HG03095 (cell line): ENCODE measurements around the gene FAF2.
"Not testable (repeated sequence)": the region's sequence is repeated elsewhere in the genome, so short reads cannot be mapped to it uniquely, and the experiment has no call there.

Experiments
- ATAC-seq: cut with Tn5 transposase; IDR thresholded peaks from one replicate; pipeline ENCODE4 v1.9.1; 2021; ENCODE audit warnings: moderate library complexity; ENCODE audit not compliant: unreplicated experiment

FAF2 gene, protein sequence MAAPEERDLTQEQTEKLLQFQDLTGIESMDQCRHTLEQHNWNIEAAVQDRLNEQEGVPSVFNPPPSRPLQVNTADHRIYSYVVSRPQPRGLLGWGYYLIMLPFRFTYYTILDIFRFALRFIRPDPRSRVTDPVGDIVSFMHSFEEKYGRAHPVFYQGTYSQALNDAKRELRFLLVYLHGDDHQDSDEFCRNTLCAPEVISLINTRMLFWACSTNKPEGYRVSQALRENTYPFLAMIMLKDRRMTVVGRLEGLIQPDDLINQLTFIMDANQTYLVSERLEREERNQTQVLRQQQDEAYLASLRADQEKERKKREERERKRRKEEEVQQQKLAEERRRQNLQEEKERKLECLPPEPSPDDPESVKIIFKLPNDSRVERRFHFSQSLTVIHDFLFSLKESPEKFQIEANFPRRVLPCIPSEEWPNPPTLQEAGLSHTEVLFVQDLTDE

DNA sequence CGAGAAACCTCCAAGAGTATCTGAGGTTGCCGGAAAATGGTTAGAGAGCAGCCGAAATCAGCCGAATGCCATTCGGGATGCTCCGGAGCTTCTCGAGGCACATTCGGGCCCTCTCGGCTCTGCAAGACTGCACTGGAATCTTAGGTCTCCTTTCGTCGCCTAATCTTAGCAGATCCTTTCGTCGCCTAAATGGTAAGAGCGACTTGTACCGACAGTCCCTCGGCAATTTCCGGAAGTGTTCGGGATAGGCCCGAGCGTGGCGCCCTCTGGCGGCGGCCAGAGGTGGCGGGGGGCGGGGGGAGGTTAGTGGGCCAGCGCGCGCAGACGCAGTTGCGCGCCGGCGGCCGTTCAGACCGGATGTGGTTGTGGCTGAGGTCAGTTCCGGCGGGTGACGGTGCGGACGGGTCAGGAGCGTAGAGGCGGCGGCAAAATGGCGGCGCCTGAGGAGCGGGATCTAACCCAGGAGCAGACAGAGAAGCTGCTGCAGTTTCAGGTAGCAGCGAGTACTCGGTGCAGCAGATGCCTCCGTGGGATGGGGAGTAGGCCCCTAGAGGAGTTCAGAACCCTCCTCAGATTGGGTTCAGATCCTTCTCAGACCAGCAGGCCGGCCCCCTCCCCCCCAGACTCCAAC is at the start of gene FAF2:
TSS of gene FAF2 (plus strand) at position 408 of the 631 bp plus-strand sequence. CDS start at position 431, 23 bp downstream.
- peak; percentile 91 for ATAC-seq

DNA sequence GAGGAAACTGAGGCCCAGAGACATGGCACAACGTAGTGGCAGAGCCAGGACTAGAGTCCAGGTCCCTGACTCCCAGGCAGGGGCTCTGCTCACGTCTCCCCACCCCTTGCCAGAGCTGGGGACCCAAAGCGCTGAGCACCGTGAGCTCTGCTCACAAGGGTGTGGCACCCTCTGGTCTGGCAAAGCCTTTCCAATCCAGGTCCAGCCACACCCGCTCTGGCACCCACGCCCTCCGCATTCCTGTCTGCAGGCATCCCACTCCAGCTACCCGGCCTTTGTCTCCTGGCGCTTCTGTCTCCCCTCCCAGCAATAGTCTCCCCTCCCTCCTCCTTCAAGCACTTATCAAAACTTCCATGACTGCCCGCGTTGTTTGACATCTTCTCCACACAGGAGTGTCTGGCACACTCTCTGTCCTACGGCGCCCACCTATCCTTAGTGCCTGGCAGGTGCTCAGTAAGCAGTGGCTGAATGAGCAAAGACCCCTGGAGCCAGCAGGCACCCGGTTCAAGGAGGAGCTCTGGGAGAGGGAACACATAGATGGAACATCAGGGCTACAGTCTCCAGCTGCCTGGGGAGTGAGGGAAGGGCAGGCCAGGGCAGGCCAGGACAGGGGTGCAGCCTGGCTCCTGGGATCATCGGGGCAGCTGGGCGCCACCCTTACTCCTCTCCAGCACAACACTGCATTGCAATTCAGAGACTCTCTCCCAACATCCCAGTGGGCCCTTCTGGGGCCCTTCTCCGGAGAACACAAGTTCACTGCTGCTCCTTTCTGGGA is 47.6 kb upstream of the FAF2 start:
- no peak for ATAC-seq

DNA sequence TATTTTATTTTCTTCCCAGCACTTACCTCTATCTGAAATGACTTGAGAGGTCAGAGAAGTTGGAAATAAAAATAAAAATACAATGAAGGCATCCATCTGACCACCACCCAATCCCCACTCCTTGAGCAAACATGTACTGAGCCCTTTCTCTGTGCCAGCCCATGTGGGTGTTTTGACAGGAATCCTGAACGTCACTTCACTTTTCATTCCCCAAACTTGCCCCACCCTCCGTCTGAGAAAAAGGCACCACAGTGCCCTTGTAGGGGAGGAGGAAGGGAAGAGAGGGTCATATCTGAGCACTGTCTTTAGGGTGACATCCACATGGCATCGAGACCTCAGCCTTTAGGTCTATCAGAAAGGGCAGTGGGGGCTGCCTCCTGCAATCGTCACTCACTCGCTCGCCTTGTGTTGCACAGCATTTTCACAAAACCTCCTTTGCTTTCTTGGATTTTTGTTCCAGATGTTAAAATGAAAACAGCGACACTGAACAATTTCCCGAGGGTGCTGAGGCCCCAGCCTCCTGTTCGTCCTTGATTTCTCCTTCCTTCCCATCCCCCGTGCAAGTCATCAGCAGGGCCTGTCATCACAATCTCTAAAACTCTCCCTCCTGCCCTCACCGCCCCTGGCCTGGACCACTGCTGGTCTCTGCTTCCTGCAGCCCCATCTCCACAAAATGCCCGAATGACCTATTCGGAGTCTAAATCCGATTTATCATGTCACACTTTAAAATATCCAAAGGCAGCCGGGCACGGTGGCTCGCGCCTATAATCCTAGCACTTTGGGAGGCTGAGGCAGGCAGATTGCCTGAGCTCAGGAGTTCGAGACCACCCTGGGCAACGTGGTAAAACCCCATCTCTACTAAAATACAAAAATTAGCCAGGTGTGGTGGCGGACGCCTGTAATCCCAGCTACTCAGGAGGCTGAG is 46.6 kb upstream of the FAF2 start:
- no peak for ATAC-seq

DNA sequence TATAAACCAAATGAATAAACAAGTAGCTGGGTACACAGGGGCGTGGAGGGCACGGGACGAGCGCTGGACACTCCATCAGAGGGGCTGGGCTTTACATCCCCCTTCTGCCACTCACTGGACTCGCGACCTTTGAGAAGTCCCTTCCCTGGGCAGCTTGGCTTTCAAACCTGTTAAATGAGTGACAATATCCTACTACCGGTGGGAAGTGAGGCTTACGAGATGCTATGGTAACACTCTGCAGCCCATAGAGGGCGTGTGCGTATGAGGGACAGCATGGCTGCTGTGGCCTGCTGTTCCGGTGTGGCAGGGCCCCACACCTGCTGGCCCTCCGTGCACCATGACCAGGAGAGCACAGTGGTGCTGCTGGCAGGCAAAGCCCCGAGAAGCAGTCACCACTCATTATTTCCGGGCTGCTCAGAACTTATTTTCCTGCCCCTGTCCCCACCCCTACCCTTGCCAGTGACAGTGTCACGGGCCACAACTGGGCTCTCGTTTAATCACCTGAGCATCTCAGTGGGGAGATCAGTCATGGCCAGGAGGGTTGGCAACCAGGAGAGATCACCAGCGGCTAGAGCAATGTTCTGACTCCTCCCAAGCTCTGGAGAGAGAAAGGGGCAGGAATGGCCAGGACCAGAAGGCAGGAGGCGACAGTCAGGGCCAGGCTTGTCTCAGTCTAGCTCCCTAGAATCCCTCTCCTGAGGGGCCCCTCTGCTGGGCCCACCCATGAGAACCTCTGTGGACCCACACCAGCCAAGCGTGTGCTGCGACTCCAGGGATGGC is 42.3 kb upstream of the FAF2 start:
- ATAC-seq = no peak

DNA sequence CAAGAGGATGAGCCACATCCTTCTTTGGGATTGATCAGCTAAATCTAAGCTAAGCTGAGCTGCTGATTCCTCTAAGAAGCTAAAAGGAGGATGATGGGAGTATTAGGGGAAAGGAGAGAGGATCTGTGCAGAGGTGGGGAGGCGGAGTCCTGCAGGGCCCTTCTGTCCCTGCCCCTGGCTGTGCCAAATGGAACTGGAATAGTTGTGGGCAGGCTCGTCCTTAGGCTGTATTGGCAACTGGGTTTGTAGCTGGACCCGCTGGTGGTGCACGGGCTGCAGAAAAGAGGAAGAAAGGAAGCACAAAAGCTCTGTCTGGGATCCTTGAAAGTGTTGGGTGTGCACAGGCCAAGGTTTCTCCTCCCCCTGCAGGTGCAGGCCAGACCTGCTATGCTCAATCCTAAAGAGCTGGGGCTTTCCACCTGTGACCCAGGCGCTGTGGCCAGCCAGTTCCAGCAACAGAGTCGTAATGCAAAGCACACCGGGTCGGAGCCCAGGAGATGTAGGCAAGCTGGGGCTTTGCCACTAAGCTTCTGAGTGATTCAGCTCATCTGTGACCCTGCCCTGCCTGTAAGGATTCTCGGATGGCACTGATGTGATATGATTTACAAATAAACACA is 41.6 kb upstream of the FAF2 start:
- ATAC-seq = no peak

DNA sequence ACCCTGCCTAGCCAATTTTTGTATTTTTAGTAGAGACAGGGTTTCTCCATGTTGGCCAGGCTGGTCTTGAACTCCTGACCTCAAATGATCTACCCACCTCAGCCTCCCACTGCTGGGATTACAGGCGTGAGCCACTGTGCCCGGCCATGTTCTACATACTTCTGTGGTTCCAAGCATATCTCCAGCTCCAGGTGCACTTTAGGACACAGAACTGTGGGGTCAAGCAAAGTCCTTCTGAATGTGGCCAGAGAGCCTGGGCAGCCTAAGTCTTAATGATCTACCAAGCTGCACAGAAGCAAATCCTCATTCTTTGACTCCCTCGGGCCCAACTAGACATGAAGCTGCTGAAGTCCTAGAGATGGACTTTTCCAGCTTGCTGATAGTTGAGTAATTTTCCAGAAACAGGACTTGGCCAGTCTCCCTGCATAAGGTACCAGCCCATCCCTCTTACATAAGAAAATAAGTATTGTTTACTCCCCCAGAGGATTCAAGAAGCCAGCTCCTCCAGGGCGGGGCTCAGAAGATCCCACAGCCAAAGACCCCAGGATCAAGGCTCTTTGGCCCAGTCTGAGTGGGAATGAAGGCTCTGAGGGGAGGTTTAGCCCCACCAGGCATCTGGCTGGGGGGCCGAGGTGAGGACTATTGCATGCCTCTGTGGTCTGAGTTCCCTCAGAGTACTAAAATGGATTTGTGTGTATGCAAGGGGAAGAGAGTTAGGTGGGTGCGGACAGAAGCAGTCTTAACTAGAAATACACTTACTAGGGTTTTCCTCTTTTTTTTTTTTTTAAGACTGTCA is 40.5 kb upstream of the FAF2 start:
- no peak for ATAC-seq

DNA sequence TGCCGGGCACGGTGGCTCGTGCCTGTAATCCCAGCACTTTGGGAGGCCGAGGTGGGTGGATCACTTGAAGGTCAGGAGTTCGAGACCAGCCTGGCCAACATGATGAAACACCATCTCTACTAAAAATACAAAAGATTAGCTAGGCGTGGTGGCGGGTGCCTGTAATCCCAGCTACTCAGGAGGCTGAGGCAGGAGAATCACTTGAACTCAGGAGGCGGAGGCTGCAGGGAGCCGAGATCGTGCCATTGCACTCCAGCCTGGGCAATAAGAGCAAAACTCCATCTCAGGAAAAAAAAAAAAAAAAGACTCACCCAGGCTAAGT is 40.0 kb upstream of the FAF2 start:
- ATAC-seq = not testable (repeated sequence)

DNA sequence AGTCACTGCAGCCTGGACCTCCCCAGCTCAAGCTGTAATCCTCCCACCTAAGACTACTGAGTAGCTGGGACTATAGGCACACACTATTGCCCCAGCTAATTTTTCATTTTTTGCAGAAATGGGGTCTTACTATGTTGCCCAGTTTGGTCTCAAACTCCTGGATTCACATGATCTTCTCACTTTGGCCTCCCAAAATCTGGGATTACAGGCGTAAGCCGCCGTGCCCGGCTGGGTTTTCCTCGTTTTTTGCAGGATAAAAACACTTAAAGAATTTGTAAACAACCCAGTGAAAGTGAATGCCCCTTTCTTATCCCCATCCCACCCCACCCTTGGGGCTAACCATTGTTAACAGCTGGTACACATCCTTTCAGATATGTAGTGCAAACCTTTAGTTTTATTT is 39.6 kb upstream of the FAF2 start:
- no peak for ATAC-seq

DNA sequence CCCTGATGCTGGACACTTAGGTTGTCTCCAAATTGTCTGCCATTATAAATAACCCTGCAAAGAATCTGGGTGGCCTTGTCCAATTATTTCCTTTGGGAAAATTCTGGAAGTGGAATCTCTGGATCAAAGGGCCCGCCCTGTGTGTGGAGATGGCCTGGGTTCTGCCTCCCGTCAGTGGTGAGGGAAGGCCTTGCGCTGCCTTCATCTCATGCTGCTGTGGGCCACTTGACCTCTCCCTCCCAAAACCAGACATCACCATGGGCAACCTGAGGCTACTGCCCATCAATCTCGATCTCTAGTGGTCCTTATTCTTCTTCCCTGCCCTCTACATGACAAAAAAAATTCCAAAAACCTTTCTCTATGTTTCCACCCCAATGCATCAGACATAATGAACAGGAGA is 38.4 kb upstream of the FAF2 start:
- ATAC-seq = no peak

DNA sequence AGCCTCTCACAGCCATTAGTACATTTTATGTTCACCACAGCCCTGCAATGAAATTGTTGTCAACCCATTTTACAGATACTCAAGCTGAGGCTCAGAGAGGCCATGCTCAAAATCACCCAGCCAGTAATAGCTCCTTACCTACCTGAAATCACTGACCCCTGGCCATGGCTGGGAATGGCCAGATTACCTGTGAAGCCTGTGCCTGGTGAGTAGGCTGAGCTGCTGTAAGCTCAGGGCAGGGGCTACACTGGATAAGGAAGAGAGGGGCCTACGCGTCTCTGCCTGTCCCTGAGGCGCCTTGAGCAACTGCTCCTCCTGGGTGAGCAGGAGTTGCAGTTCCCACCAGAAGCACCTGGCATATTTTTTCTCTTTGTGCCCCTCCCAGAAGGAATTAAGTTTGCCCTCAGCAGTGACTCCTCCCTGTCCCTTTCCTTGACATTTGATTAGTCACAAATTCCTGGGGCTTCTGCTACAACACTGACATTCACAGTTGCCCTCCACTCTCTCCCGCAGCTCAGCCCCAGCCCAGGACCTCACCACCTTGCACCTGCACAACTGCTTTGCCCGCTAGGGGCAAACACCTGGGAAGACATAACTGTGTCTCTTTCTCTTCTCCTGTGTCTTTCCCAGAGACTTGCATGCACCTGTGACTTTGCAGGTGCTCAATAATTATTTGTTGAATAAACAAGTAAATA is 37.6 kb upstream of the FAF2 start:
- ATAC-seq = no peak

DNA sequence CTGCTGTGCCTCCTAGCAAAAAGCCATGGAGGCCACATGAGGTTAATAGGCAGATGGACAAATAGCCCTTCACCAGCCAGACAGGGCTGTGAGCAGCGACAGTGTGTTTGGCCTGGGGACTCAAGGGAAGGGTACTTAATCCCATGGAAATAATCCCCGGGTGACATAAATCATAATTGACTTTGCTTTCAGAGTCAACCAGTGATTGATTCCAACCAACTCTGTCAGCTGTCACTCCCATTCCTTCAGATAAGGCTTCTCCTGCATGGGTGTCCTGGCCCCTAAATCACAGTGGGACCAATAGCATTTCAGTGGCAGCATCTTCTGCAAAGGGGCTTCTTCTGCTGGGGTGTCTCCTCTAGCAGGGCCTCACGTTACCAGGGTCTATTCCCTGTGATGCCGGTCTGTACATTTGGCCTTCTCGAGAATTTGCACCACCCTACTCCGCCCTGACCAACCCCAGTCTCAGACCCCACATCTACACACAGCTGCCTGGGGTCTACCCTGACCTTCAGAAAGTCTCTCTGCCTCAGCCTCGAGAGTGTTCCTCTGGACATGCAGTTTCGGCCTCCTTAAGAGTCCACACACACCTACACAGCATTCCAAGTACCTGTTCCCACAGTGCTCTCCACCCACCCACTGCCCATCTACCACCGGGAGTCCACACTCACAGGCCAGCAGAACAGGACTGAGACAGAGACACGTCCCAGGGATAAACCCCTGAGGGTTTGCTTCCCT is 35.5 kb upstream of the FAF2 start:
- ATAC-seq = no peak

DNA sequence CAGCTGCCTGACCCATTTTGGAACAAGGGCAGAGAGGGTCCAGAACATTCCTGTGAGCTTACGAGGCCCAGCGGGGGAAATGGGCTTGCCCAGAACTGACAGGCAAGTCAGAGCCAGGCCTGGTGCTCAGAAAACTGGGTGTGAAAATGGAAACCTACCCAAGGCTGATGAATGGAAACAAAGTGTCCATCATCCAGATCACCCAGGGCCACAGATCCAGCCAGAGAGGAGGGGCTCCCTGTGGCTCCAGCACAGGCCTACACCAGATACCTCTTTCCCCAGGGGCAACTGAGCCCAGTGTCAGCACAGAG is 35.0 kb upstream of the FAF2 start:
- no peak for ATAC-seq

DNA sequence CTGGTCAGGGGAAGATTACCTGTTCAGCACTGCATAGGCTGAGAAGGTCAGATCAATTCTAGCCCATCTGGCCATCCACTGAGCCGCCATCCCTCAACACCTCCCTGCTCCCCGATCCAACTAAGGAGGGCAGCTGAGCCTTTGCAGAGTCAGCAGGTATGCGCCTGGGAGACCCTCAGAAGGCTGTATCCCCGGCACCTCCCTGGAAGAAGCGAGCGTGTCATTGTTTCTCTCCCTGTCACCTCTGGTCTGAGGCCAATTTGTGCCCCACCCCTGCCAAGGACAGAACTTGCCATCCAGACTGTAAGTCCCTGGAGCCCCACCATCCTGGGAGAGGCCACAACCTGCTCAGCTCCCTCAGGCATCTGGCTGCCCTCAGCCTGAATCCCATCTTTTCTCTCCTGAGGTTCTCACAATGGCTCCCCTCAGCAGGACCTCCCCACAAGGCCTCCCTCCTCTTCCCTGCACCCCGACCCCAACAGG is 34.4 kb upstream of the FAF2 start:
- no peak for ATAC-seq

DNA sequence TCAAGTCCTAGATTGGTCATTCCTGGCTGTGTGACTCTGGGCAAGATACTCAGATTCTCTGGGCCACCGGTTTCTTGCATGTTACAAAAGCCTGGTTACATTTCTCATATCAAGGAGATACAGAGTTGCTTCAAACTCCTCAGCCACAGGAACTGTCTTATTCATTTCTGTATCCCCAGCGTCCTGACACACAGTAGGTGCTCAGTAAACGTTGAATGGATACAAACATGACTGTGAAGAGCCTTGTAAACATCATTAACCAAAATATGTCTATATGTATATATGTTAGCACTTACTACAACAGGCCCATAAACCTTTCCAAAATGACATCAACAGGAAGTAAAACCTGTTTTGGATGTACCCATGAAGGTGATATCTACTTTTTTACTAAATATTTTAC is 33.5 kb upstream of the FAF2 start:
- no peak for ATAC-seq

DNA sequence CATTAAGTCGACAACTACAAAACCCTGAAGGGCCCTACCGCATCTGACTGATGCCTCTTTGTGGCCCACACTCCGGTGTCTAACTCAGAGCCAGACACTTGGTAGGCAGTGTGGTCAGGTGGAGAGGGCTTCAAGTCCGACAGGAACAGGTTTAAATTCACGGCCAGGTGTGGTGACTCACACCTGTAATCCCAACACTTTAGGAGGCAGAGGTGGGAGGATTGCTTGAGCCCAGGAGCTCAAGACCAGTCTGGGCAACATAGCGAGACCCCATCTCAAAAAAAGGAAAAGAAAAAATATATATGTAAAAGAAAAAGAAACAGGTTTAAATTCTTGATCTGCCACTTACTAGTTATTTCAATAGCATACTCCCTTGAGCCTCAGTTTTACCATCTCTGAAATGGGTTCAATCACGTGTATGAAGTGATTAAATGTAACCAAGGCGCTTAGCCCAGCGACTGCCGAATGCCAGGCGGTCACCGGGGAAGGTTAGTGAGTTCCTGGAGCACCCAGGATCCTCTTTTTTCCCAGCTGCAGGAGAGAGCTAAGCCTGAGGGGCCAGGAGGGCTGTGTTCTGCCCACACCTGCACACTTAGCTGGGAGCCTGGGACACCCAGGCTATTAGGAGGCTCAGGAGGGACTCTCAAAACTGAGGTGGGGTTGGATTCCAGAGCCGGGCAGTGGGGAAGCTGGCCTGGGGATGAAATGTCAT is 32.8 kb upstream of the FAF2 start:
- no peak for ATAC-seq

DNA sequence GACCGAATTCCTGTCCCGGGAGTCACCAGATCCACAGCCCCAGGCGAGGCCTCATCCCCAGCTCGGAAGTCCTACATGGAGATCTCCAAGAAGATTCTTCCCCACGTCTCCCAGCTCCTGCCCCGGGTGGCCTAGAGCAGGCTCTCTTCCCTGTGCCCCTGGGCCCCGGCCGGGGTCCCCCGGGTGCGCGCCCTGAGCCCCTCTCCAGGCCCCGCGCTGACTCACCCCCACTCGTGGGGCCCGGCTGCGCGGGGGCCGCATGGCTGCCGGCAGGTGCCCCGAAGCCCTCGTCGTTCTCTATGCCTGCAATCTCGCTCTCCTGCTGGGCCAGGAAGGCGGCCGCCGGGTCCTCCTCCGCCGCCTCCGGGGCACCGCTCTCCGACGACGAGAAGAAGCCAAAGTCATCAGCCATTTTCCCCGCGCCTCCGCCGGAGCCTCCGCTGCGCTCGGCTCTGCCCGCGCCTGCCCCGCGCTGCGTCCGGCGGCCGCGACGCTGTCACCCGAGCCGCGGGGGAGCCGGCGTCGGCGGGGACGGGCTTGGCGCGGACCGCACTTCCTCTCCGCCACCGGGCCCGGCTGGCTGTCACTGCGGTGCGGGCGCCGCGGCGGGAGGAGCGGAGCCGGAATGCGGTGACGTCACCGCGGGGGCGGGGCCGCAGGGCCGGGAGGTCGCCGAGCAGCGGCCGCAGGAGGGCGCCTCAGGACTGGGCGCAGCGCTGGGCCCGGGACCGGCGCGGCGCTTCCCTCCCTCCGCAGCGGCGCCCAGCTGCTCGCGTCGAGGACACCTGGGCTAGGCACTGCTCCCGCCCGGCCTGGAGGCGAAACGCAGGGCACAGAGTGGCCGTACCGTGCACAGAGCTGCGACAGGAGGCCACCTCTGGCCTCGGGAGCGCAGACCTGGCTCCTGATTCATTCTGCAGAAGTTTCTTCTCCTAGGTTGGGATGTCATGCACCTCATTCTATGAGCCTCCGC is 31.9 kb upstream of the FAF2 start, which contains the start of gene CLTB:
TSS of gene CLTB (minus strand) at position 588 of the 973 bp plus-strand sequence. CDS start at position 412, 176 bp downstream.
- ATAC-seq = peak; percentile 91
